Measurements from ENCODE around the gene PTGDS.

DNA sequence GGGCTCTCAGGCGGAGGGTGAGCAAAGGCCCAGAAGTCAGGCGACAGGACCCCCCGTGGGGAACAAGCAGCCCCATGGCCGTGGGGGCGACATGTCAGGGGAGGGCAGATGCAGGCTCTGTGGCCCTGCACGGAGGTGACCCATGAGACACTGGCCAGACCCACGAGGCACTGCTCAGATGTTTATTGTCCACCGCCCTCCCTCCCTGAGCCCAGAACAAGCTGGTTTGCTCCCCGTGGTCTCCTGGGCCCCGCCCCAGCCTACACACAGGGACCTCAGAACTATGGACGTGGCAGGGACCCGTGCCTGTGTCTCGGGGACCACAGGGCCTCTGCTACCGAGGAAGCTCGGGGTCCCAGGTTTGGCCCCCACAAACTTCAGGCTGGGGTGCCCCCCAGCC lies 52.7 kb downstream of the PTGDS start:
- TF ChIP-seq CTCF (IDR thresholded peaks at IDR 0.05; ENCODE audit: low read depth, low read length, missing input control) (no peak), RAD21 (IDR thresholded peaks at IDR 0.05) (no peak), TAF1 (conservative IDR thresholded peaks at IDR 0.05) (no peak), YY1 (IDR thresholded peaks at IDR 0.05) (no peak)
